HUES6 (cell line): ENCODE results near the gene SRRM4.
"Not testable (repeated sequence)": the region's sequence is repeated elsewhere in the genome, so short reads cannot be mapped to it uniquely, and the experiment has no call there.

Source experiments
- H3K27ac ChIP-seq: 2 replicates; pipeline ENCODE4 v1.7.0; 2013; ENCODE audit warnings: low read depth, mild to moderate bottlenecking, low read length, inconsistent platforms
- H3K27me3 ChIP-seq: 2 replicates; pipeline ENCODE4 v1.6.1; 2013; ENCODE audit warnings: low read length; ENCODE audit not compliant: control insufficient read depth, insufficient read depth
- H3K36me3 ChIP-seq: 2 replicates; pipeline ENCODE4 v1.6.1; 2013; ENCODE audit warnings: low read length; ENCODE audit not compliant: control insufficient read depth, insufficient read depth
- H3K4me1 ChIP-seq: 2 replicates; pipeline ENCODE4 v1.6.1; 2013; ENCODE audit warnings: low read length; ENCODE audit not compliant: control insufficient read depth, insufficient read depth
- H3K4me3 ChIP-seq: 2 replicates; pipeline ENCODE4 v1.5.1; 2013; ENCODE audit warnings: low read depth, low read length
- H3K9ac ChIP-seq: one replicate; pipeline ENCODE4 v1.6.1; 2013; ENCODE audit warnings: mild to moderate bottlenecking, low read length
- H3K9me3 ChIP-seq: 2 replicates; pipeline ENCODE4 v1.6.1; 2013; ENCODE audit warnings: low read depth, low read length; ENCODE audit not compliant: control insufficient read depth, insufficient read depth

Gene SRRM4

GRCh38 chr12:119090276-119090675 is 108.9 kb downstream of the SRRM4 start:
- Histone ChIP-seq H3K4me3 (no peak overlapping the region), H3K9me3 (no peaks in the 10 kb centered on the region), H3K9ac (peak overlapping the region; percentile 13)

GRCh38 chr12:119090865-119091264 is 109.5 kb downstream of the SRRM4 start:
- H3K27ac ChIP-seq: no peak overlapping the region; the same call in 1 of the 2 replicates
- no peaks in the 10 kb centered on the region for H3K9me3 ChIP-seq
- peaks cover 8% of the 10 kb centered on the region; the same call in 1 of the 2 replicates for H3K27me3 ChIP-seq
- H3K9ac ChIP-seq: peak overlapping the region; percentile 13
- no peak overlapping the region for H3K4me3 ChIP-seq
- no peaks in the 10 kb centered on the region for H3K36me3 ChIP-seq
- peaks cover 35% of the 10 kb centered on the region for H3K4me1 ChIP-seq

More at GRCh38 chr12:119090276-119090675, 108.9 kb downstream of the SRRM4 start:
- Histone ChIP-seq H3K27me3 (peaks cover 8% of the 10 kb centered on the region; the same call in 1 of the 2 replicates), H3K4me1 (peaks cover 35% of the 10 kb centered on the region), H3K27ac (peak overlapping the region; percentile 33; the same call in 1 of the 2 replicates), H3K36me3 (no peaks in the 10 kb centered on the region)

- Histone ChIP-seq H3K27me3 (peaks cover 2% of the 10 kb centered on the region; the same call in 1 of the 2 replicates), H3K9ac (no peak overlapping the region), H3K27ac (no peak overlapping the region), H3K4me3 (no peak overlapping the region), H3K4me1 (peaks cover 16% of the 10 kb centered on the region; the same call in 1 of the 2 replicates), H3K36me3 (no peaks in the 10 kb centered on the region), H3K9me3 (0 out of 2 replicates have a peak, but pooled peaks cover 5% of the 10 kb centered on the region)
Observed at GRCh38 chr12:119096429-119097202, 115.3 kb downstream of the SRRM4 start.

GRCh38 chr12:119100933-119101332 is 119.6 kb downstream of the SRRM4 start:
- peaks cover 7% of the 10 kb centered on the region; the same call in 1 of the 2 replicates for H3K4me1 ChIP-seq
- no peak overlapping the region for H3K9ac ChIP-seq
- H3K27me3 ChIP-seq: no peaks in the 10 kb centered on the region
- no peaks in the 10 kb centered on the region for H3K36me3 ChIP-seq
- no peak overlapping the region for H3K27ac ChIP-seq
- 0 out of 2 replicates have a peak, but pooled peaks cover 5% of the 10 kb centered on the region for H3K9me3 ChIP-seq
- H3K4me3 ChIP-seq: no peak overlapping the region

- Histone ChIP-seq H3K4me1 (no peaks in the 10 kb centered on the region; the same call in 1 of the 2 replicates), H3K27ac (no peak overlapping the region), H3K4me3 (no peak overlapping the region), H3K36me3 (no peaks in the 10 kb centered on the region), H3K9ac (no peak overlapping the region), H3K9me3 (0 out of 2 replicates have a peak, but pooled peaks cover 5% of the 10 kb centered on the region), H3K27me3 (no peaks in the 10 kb centered on the region)
Observed at GRCh38 chr12:119102274-119102673, 120.9 kb downstream of the SRRM4 start.

- H3K27me3 ChIP-seq: no peaks in the 10 kb centered on the region
- H3K4me3 ChIP-seq: no peak overlapping the region
- no peaks in the 10 kb centered on the region for H3K4me1 ChIP-seq
- H3K36me3 ChIP-seq: no peaks in the 10 kb centered on the region
- 0 out of 2 replicates have a peak, but pooled peaks cover 5% of the 10 kb centered on the region for H3K9me3 ChIP-seq
- H3K27ac ChIP-seq: no peak overlapping the region
- no peak overlapping the region for H3K9ac ChIP-seq
Observed at GRCh38 chr12:119102714-119103113, 121.4 kb downstream of the SRRM4 start.

GRCh38 chr12:119104969-119105368 is 123.6 kb downstream of the SRRM4 start:
- H3K4me1 ChIP-seq: not testable (repeated sequence)

GRCh38 chr12:119113496-119113986 is 132.2 kb downstream of the SRRM4 start:
- Histone ChIP-seq H3K4me3 (no peak overlapping the region), H3K4me1 (no peaks in the 10 kb centered on the region), H3K36me3 (no peaks in the 10 kb centered on the region), H3K27me3 (no peaks in the 10 kb centered on the region), H3K27ac (no peak overlapping the region), H3K9ac (no peak overlapping the region), H3K9me3 (peaks cover 13% of the 10 kb centered on the region; the same call in 1 of the 2 replicates)

More at GRCh38 chr12:119104969-119105368, 123.6 kb downstream of the SRRM4 start:
- H3K9me3 ChIP-seq, H3K27ac ChIP-seq, H3K27me3 ChIP-seq, H3K36me3 ChIP-seq, H3K4me3 ChIP-seq, H3K9ac ChIP-seq: not testable (repeated sequence)

GRCh38 chr12:119114294-119114693 is 133.0 kb downstream of the SRRM4 start:
- Histone ChIP-seq H3K4me1 (no peaks in the 10 kb centered on the region), H3K27me3 (no peaks in the 10 kb centered on the region), H3K27ac (no peak overlapping the region), H3K4me3 (no peak overlapping the region), H3K9ac (no peak overlapping the region), H3K9me3 (peaks cover 13% of the 10 kb centered on the region; the same call in 1 of the 2 replicates), H3K36me3 (no peaks in the 10 kb centered on the region)

GRCh38 chr12:119115296-119115905 is 134.1 kb downstream of the SRRM4 start:
- peaks cover 8% of the 10 kb centered on the region; the same call in 1 of the 2 replicates for H3K9me3 ChIP-seq
- no peak overlapping the region for H3K4me3 ChIP-seq
- no peaks in the 10 kb centered on the region for H3K36me3 ChIP-seq
- no peak overlapping the region for H3K27ac ChIP-seq
- H3K27me3 ChIP-seq: no peaks in the 10 kb centered on the region
- H3K4me1 ChIP-seq: no peaks in the 10 kb centered on the region
- H3K9ac ChIP-seq: no peak overlapping the region

GRCh38 chr12:119117936-119118335 is 136.6 kb downstream of the SRRM4 start:
- Histone ChIP-seq H3K27ac (no peak overlapping the region), H3K27me3 (no peaks in the 10 kb centered on the region), H3K4me3 (no peak overlapping the region), H3K9ac (no peak overlapping the region), H3K36me3 (no peaks in the 10 kb centered on the region), H3K9me3 (no peaks in the 10 kb centered on the region), H3K4me1 (no peaks in the 10 kb centered on the region)
